ENCODE data around the gene MYO9A. TPM values are rescaled to one million over a fixed set of nuclear protein-coding genes. Genes with fewer than 3 reads are reported as not detected.

Gene MYO9A
- total RNA-seq, 1 experiment from 2014 or later, result 23.0 TPM

- Histone ChIP-seq H3K27ac (ENCODE audit: low read depth, low read length) (no peak overlapping the region), H3K4me3 (replicated peaks in 1 of 2; ENCODE audit: low read depth in 1 of 2, low read length in 2 of 2) (no peak overlapping the region), H3K4me2 (ENCODE audit: low read length) (no peak overlapping the region), H2AFZ (ENCODE audit: low read depth, low read length, poor library complexity, severe bottlenecking) (no peak overlapping the region), H3K9ac (ENCODE audit: low read length) (no peak overlapping the region), H3K9me2 (ENCODE audit: insufficient read depth) (no peaks in the 10 kb centered on the region), H3K36me3 (ENCODE audit: control insufficient read depth in 1 of 2, insufficient read depth in 2 of 2, low read length in 2 of 2) (no peaks in the 10 kb centered on the region), H3K9me3 (ENCODE audit: control insufficient read depth in 1 of 2, insufficient read depth in 1 of 2, low read depth in 1 of 2, low read length in 2 of 2) (no peaks in the 10 kb centered on the region), H4K20me1 (ENCODE audit: insufficient read depth) (no peaks in the 10 kb centered on the region), H3K79me2 (ENCODE audit: insufficient read depth, low read length) (peaks cover 20% of the 10 kb centered on the region), H3K27me3 (ENCODE audit: insufficient read depth, low read length) (no peaks in the 10 kb centered on the region), H3K4me1 (ENCODE audit: control insufficient read depth in 1 of 2, insufficient read depth in 2 of 2, low read length in 2 of 2) (peaks cover 0 to 4% of the 10 kb centered on the region in 2 experiments; a peak in 2 of 4 replicates)
- no peak for TF ChIP-seq YY1 (IDR thresholded peaks at IDR 0.05; ENCODE audit: extremely low read depth, insufficient replicate concordance, low read depth, low read length)
- TF ChIP-seq EGR1 (IDR thresholded peaks at IDR 0.05; ENCODE audit: low read depth), result no peak
- no peak for TF ChIP-seq CTCF (IDR thresholded peaks at IDR 0.05 in 2 of 3, conservative IDR thresholded peaks at IDR 0.05 in 1 of 3; ENCODE audit: borderline replicate concordance in 1 of 3, insufficient read depth in 1 of 3, low read depth in 2 of 3, low read length in 2 of 3)
- TF ChIP-seq ZNF274 (IDR thresholded peaks at IDR 0.05; ENCODE audit: low read depth, low read length), result no peak
- TF ChIP-seq SRF (IDR thresholded peaks at IDR 0.05; ENCODE audit: low read depth), result no peak
- no peak for TF ChIP-seq ZFX (IDR thresholded peaks at IDR 0.05)
- TF ChIP-seq EZH2phosphoT487 (IDR thresholded peaks at IDR 0.05; ENCODE audit: borderline replicate concordance), result no peak
- TF ChIP-seq CBX3 (IDR thresholded peaks at IDR 0.05; ENCODE audit: low read depth), result no peak
- no peak for TF ChIP-seq ELF1 (IDR thresholded peaks at IDR 0.05; ENCODE audit: borderline replicate concordance, low read depth)
- no peak for TF ChIP-seq SP1 (IDR thresholded peaks at IDR 0.05; ENCODE audit: low read depth)
- no peak for TF ChIP-seq ATF3 (IDR thresholded peaks at IDR 0.05)
- TF ChIP-seq RAD21 (IDR thresholded peaks at IDR 0.05; ENCODE audit: low read depth), result no peak
- no peak for TF ChIP-seq EZH2 (IDR thresholded peaks at IDR 0.05)
- TF ChIP-seq ZBTB33 (IDR thresholded peaks at IDR 0.05; ENCODE audit: extremely low read depth, insufficient replicate concordance, low read length), result no peak
- POLR2A ChIA-PET, result no interaction called here
- intact Hi-C loops (cut with micrococcal nuclease), result no loop called here
- ATAC-seq (no peak), DNase-seq (ENCODE audit: low read depth, low spot score) (no peak)
- CTCF ChIA-PET, result no interaction called here
- BruUV-seq (replicated peaks), result no TSS peak
- RAD21 ChIA-PET (ENCODE audit: low non-redundant PET in 1 of 2, low total read pairs in 2 of 2, uncharacterized antibody in 2 of 2, unreplicated experiment in 2 of 2), result no interaction called here
Observed at GRCh38 chr15:72106068-72106467, 11.9 kb downstream of the MYO9A start.
